SKM-1 (cell line): ENCODE data around the gene GJC1.
"Not testable (repeated sequence)": the region's sequence is repeated elsewhere in the genome, so short reads cannot be mapped to it uniquely, and the experiment has no call there.

Experiments
- DNase-seq: peaks from one replicate; lab custom pipeline; 2025; ENCODE audit not compliant: unreplicated experiment; lab: John Stamatoyannopoulos, UW

GJC1 gene

GRCh38 chr17:44846206-44846605 is 16.1 kb upstream of the GJC1 start:
- DNase-seq, result no peak

GRCh38 chr17:44844390-44844830 is 14.3 kb upstream of the GJC1 start:
- no peak for DNase-seq

GRCh38 chr17:44842748-44843147 is 12.7 kb upstream of the GJC1 start:
- DNase-seq, result no peak

GRCh38 chr17:44840936-44841335 is 10.8 kb upstream of the GJC1 start:
- DNase-seq, result no peak

GRCh38 chr17:44840274-44840673 is 10.2 kb upstream of the GJC1 start:
- DNase-seq, result no peak

- no peak for DNase-seq
Measured at GRCh38 chr17:44837196-44837595, 7.1 kb upstream of the GJC1 start.

GRCh38 chr17:44832805-44833204 is 2.7 kb upstream of the GJC1 start:
- no peak for DNase-seq

GRCh38 chr17:44831371-44831770 is 1.3 kb upstream of the GJC1 start:
- DNase-seq, result no peak

GRCh38 chr17:44830359-44831288 is 537 bp upstream of the GJC1 start:
- DNase-seq, result no peak

- DNase-seq, result no peak
Measured at GRCh38 chr17:44828919-44829522, 1.1 kb downstream of the GJC1 start.

GRCh38 chr17:44827863-44828262 is 2.2 kb downstream of the GJC1 start:
- DNase-seq, result no peak

GRCh38 chr17:44826123-44826790 is 3.8 kb downstream of the GJC1 start:
- DNase-seq, result no peak

- not testable (repeated sequence) for DNase-seq
Measured at GRCh38 chr17:44825236-44825635, 4.9 kb downstream of the GJC1 start.

- no peak for DNase-seq
Measured at GRCh38 chr17:44820631-44821212, 9.4 kb downstream of the GJC1 start.

GRCh38 chr17:44818508-44818907 is 11.6 kb downstream of the GJC1 start:
- not testable (repeated sequence) for DNase-seq

- DNase-seq, result no peak
Measured at GRCh38 chr17:44812263-44812662, 17.8 kb downstream of the GJC1 start.

GRCh38 chr17:44808656-44809388 is 21.3 kb downstream of the GJC1 start:
- not testable (repeated sequence) for DNase-seq

GRCh38 chr17:44808156-44808555 is 21.9 kb downstream of the GJC1 start:
- DNase-seq, result no peak

GRCh38 chr17:44807817-44808155 is 22.3 kb downstream of the GJC1 start:
- no peak for DNase-seq

GRCh38 chr17:44807093-44807816 is 22.8 kb downstream of the GJC1 start:
- DNase-seq, result no peak
